T-helper 2 cell (primary cell): ENCODE measurements around the gene CDC16.

Source experiments
- DNase-seq, 5 experiments: peaks; one replicate each; pipeline versions ENCODE4 v3.0.0 to v3.0.0-alpha.2; 2012 to 2022

Gene CDC16

GRCh38 chr13:114303700-114304327, 69.1 kb downstream of the CDC16 start:
- no peak for DNase-seq

GRCh38 chr13:114304346-114305034, 69.8 kb downstream of the CDC16 start:
- no peak for DNase-seq

GRCh38 chr13:114309086-114309485, 74.4 kb downstream of the CDC16 start:
- DNase-seq, result no peak

- DNase-seq, result no peak
These were observed 75.2 kb downstream of the CDC16 start for GRCh38 chr13:114309806-114310410.

- DNase-seq, result no peak
These were observed 76.3 kb downstream of the CDC16 start for GRCh38 chr13:114310956-114311355.

GRCh38 chr13:114311387-114311786, 76.7 kb downstream of the CDC16 start:
- no peak for DNase-seq

GRCh38 chr13:114311908-114312307, 77.2 kb downstream of the CDC16 start:
- no peak for DNase-seq

- DNase-seq, result peak in 2 of 5 experiments; percentile 17 to 57
These were observed 78.6 kb downstream of the CDC16 start for GRCh38 chr13:114313061-114313860.

- DNase-seq, result peak; percentile 80 to 98 (median 85)
These were observed 79.6 kb downstream of the CDC16 start, which contains the start of gene CHAMP1 for GRCh38 chr13:114314074-114314912. Gene CHAMP1 (plus strand): TSS chr13:114314503. CDS start chr13:114323843, 9,340 bp downstream.

GRCh38 chr13:114315074-114315785, 80.5 kb downstream of the CDC16 start:
- DNase-seq, result peak in 2 of 5 experiments; percentile 41 to 59

- DNase-seq, result no peak
These were observed 83.9 kb downstream of the CDC16 start for GRCh38 chr13:114318624-114319023.

- no peak for DNase-seq
These were observed 84.8 kb downstream of the CDC16 start for GRCh38 chr13:114319441-114319913.

GRCh38 chr13:114320065-114320464, 85.4 kb downstream of the CDC16 start:
- no peak for DNase-seq

- no peak for DNase-seq
These were observed 86.6 kb downstream of the CDC16 start for GRCh38 chr13:114321256-114321655.
